ENCODE results near the gene FKBP4.
A peak's percentile ranks its signal among the peaks of the same experiment; 100 is the strongest.
"Not testable (repeated sequence)": the region's sequence is repeated elsewhere in the genome, so short reads cannot be mapped to it uniquely, and the experiment has no call there.

Gene FKBP4, protein sequence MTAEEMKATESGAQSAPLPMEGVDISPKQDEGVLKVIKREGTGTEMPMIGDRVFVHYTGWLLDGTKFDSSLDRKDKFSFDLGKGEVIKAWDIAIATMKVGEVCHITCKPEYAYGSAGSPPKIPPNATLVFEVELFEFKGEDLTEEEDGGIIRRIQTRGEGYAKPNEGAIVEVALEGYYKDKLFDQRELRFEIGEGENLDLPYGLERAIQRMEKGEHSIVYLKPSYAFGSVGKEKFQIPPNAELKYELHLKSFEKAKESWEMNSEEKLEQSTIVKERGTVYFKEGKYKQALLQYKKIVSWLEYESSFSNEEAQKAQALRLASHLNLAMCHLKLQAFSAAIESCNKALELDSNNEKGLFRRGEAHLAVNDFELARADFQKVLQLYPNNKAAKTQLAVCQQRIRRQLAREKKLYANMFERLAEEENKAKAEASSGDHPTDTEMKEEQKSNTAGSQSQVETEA

DNA sequence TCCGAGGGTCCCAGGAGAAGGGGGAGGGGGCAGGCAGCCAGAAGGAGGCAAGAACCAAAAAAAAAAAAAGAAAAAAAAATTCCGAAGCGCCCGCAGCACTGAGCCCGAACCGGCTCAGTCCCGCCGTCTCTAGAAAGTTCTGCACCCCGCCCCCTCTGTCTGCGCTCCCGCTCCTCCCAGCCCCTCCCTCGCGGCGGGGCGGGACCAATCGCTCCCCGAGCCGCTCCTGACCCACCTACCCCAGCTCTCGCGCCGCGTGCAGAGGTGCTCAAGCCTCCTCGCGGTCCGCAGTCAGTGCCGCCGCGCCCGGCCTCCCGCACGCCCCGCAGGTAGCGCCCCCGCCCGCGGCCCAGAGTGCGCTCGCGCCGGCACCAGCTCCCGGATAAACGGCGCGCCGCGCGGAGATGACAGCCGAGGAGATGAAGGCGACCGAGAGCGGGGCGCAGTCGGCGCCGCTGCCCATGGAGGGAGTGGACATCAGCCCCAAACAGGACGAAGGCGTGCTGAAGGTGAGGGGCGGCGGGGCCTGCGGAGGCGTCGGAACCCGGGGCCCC is at the start of gene FKBP4:
TSS of gene FKBP4 (plus strand) at position 235 of the 554 bp plus-strand sequence. CDS start at position 405, 170 bp downstream.
- peak; percentile 93 for DNase-seq (ENCODE audit: low spot score)

DNA sequence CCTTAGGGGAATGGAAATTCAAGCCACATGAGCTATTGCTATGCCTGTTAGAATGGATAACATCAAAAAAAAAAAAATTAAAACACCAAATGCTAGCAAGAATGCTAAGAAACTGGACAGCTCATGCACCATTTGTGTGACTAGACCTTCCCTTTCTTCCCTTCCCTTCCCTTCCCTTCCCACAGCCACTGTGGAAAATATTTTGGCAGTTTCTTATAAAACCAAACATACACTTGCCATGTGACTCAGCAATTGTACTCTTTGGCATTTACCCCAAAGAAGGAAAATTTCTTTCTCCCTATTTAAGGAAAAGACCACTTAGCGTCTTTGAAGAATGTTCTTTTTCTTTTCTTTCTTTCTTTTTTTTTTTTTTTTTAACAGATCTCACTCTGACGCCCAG is 49.1 kb upstream of the FKBP4 start:
- DNase-seq (ENCODE audit: low spot score), result no peak

DNA sequence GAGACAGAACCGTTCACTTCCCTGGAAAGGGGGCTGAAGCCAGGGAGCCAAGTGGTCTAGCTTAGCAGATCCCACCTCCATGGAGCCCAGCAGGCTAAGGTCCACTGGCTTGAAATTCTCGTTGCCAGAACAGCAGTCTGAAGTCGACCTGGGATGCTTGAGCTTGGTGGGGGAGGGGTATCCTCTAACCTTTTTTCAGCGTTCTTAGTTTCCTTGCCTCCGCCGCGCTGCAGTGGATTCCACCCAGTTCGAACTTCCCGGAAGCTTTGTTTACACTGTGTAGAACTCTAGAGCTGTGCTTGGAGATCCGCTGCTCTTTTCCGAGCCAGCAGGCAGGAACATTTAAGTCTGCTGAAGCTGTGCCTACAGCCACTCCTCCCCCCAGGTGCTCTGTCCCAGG is 45.2 kb upstream of the FKBP4 start:
- no peak for DNase-seq (ENCODE audit: low spot score)

DNA sequence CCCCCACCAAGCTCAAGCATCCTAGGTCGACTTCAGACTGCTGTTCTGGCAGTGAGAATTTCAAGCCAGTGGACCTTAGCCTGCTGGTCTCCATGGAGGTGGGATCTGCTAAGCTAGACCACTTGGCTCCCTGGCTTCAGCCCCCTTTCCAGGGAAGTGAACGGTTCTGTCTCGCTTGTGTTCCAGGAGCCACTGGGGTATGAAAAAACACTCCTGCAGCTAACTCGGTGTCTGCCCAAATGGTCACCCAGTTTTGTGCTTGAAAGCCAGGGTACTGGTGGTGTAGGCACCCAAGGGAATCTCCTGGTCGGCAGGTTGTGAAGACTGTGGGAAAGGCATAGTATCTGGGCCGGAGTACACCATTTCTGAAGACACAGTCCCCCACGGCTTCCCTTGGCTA is 44.6 kb upstream of the FKBP4 start:
- no peak for DNase-seq (ENCODE audit: low spot score)

DNA sequence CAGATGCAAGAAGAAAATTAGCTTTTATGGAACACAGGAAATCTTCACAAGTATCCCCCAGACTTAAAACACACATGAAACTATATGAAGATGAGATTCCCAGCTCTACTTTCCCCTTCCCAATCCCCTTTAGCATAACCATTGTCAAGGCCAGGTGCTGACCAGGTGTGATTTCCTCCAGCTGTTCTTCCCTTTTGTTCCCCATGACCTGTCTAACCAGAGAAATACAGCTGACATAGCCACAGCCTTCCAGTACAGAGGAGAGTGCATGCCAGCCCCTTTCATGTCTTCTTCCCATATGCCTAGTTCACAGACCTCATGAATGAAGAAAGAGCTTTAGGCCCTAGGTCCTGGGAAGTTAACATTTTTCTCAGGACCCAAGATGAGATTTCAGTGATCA is 43.5 kb upstream of the FKBP4 start:
- no peak for DNase-seq (ENCODE audit: low spot score)

DNA sequence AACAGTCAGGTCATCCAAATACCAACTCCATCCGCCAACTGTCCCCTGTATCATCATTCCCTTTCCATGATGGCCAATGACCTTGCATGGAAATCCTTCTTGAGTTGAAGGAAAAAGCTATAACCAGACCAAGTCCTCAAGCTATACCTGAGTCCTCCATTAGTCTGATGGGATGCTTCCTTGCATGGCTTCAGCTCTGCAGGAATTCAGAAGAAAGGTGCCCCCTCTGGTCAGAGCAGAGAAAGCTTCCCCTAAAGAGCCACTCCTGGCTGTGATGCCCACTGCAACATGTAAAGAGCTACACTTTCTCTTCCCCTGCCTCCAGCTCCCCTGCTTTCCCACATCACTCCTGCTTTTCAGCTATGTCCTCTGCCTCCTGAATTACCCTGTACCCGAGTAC is 43.1 kb upstream of the FKBP4 start:
- no peak for DNase-seq (ENCODE audit: low spot score)

DNA sequence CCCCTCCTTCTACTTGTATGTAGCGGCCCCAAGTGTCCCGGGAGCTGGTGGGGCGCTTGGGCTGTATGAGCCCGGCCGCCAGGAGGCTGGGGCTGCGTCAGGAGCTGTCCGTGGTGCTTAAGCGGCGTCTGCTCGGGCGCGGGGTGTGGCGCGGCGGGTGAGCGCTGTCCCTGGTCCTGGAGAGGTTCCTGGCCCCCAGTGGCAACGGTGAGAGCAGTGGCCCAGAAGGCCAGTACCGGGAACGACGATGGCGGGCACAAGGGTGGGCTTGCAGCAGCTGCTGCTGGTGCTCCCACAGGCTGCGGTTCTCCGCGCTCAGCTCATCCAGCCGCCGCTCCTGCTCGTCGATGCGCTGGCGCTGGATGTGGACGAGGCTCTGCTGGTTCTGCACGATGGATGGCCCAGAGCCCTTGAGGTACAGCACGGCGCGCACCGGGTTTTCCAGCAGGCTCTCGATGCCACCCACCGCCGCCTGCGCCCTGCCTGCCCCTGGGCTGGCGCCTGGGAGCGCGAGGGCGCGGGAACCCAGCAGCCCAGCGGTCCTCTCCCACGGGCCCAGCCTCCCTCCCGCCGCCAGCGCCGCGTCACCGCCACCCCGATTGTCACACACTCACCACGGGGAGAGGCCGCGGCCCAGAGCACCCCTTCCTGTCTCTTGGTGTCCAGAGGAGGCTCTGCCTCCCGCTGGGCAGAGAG is 41.9 kb upstream of the FKBP4 start:
- peak; percentile 30 for DNase-seq (ENCODE audit: low spot score)

DNA sequence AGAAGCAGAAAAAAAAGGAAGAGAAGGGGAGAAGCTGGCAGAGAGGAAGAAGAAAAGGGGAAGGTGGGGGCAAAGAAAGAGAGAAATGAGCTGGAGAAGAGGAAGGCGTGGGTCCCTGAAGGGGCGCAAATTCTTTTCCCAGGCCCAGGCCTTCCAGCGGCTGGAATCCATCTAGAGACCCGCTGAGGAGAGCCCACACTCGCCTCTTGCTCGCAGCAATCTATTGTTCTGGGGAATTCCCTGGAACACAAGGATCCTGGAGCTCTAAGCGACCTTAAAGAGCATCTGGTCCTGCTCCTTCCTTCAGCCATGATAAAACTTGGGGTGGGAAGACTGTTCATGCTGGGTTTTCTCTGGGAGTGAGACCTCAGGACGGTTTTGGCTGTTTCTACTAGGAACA is 41.2 kb upstream of the FKBP4 start:
- no peak for DNase-seq (ENCODE audit: low spot score)

DNA sequence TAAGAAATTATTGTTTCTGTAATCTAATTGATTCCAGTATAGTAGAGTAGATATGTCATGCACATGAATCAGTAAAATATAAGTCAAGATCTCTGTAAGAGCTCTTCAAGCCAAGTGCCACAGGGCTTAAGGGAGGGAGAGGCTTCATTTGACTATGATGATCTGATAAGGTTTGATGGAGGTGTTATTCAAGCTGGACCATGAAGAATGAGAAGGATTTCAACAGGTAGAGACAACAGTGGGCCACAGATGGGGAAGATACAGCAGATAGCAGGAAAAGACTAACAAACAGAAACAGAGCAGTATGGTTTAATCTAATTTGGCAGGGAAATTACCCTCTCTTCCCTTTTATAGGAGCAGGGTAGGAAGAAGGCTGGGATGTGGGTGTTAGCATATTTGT is 40.6 kb upstream of the FKBP4 start:
- DNase-seq (ENCODE audit: low spot score), result no peak

DNA sequence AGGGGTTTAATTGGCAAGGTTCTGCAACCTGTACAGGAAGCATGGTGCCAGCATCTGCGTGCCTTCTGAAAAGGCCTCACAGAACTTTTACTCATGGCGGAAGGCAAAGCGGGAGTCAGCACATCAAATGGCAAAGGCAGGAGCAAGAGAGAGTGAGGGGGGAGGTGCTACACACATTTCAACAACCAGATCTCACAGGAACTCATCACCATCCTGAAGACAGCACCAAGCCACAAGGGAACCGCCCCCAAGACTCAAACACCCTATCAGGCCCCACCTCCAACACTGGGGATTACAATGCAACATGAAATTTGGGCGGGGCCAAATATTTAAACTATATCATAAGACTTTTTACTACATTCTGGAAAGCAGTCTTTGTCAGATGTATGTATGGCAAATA is 38.0 kb upstream of the FKBP4 start:
- no peak for DNase-seq (ENCODE audit: low spot score)

DNA sequence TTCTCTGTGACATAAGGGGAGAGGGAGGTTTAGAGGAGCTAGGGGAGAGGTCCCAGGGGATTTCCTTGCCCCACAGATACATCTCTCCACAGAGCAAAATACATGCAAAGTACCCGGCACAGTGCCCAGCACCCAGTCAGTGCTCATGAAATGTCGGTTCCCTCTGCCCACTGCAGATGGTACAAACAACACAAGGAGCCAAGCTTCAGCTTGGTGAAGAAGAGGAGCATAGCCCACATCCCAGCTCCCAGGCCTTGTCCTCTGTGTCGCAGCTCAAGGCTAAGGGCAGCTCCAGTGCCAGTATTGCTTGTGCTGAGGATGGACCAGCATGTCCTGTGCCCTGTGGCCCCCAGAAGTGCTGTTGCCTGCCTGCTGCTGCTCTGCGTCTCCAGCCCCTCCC is 35.0 kb upstream of the FKBP4 start:
- DNase-seq (ENCODE audit: low spot score), result no peak

DNA sequence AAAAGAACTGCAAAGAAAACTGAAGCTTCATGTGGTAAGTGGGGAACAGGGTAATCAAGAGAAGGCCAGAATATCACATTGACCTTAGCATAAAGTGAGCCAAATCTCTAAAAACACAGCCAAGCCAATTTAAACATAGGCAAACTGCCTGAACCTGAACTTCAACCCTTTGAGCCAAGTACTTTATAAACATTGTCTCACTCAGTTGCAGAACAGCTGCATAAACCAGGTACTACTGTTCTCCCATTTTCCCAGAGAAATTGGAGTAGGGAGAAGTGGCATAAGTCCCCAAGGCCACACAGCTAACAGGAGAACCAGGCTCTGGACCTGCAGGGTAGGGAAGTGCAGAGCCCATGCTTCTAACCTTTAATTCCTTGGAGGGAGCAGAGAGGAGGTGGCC is 30.4 kb upstream of the FKBP4 start:
- no peak for DNase-seq (ENCODE audit: low spot score)

DNA sequence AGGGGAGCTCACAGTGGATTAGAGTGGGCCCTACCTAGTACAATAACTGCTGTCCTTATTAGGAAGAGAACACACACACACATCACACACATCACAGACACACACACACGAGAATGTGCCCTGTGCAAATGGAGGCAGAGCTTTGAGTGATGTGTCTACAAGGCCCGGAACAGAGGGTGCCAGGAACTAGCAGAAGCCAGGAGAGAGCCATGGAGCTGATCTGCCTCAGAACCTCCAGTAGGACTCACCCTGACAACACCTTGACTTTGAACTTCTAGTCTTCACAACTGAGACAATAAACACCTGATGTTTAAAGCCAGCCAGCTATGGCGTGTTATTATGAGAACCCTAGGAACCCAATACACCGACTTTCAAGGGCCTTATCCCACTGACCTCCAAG is 29.7 kb upstream of the FKBP4 start:
- no peak for DNase-seq (ENCODE audit: low spot score)

DNA sequence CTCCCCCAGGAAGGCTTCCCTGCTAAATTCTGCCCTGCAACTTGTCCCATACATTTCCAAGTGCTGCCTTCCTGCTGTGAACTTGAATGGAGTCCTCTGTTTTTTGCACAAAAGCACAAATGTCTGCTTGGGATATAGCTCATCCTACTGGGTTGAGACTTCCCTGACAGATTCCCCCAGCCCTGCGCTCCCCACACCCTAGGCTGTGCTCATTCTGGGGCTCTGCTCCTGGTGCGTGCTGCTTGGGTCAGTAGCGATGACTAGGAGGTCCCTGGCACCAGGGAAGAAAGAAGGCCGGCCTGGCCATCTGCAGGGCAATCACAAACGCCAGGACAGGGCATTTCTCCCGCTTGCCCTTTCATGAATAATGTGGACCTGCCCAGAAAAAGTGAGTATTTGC is 29.2 kb upstream of the FKBP4 start:
- DNase-seq (ENCODE audit: low spot score), result no peak

DNA sequence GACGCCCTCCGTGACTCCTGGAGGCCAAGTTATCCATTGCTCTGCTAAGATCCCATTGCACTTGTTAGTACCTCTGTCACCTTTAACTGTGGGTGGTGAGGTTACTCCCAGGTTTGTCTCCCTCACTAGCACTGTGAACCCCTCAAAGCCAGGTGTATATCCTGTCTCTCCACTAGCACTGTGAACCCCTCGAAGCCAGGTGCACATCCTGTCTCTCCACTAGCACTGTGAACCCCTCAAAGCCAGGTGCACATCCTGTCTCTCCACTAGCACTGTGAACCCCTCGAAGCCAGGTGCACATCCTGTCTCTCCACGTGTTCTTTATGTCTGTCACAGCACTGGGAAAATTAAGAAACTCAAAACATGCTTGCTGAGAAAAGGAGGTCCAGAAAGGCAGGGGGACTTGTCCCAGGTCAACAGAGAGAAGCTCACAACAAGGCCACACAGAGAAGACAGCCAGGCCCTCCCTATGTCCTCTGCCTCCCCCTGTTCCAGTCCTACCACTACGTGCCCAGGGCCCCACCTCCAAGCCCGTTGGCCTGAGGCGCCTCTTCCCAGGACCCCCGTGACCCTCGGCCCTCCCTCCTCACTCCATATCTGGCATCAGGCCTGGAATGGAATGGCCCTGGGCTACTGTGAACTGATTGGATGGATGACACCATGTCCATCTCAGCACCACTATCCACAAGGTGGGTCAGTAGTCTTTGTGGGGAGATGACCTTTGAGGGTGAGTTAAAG is 26.4 kb upstream of the FKBP4 start:
- no peak for DNase-seq (ENCODE audit: low spot score)

DNA sequence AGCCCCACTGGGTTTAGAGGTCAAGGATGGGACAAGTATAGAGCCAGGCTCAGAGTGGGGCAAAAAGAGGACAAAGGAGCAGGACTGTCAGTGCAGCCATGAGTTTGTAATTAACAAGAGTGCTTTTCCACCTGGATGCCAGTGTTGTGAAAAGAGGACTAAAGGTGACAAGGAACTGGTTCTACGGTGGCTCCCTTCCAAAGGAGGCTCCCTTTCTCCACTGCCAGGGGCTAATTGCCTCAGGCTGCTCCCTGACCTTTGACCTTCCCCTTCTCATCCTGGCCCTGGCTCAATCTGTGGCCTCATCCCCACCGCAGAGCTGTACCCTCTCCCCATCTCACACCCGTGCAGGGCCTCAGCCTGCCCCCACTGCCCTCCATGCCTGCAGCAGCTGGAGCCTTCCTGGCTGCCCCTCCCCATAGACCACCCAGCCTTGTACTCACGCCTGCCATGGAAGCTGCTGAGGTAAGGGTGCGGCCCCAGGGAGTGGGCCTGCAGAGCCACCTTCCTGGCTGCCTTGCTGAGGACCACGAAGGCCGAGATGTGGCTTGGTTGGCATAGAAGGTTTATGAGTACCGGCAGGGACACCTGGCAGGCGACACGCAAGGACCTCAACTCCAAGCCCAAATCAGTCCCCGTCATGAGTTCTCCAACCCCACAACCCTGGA is 24.8 kb upstream of the FKBP4 start:
- DNase-seq (ENCODE audit: low spot score), result no peak

DNA sequence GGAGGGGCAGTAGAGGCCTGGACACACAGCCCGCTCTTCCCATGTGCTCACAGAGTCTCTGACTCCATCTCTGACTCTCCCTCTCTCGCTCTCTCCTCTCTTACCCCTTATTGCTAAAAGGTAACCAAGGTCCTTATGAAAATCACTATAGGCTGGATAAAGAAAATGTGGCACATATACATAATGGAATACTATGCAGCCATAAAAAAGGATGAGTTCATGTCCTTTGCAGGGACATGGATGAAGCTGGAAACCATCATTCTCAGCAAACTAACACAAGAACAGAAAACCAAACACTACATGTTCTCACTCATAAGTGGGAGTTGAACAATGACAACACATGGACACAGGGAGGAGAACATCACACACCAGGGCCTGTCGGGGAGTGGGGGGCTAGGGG is 24.2 kb upstream of the FKBP4 start:
- DNase-seq (ENCODE audit: low spot score), result not testable (repeated sequence)

DNA sequence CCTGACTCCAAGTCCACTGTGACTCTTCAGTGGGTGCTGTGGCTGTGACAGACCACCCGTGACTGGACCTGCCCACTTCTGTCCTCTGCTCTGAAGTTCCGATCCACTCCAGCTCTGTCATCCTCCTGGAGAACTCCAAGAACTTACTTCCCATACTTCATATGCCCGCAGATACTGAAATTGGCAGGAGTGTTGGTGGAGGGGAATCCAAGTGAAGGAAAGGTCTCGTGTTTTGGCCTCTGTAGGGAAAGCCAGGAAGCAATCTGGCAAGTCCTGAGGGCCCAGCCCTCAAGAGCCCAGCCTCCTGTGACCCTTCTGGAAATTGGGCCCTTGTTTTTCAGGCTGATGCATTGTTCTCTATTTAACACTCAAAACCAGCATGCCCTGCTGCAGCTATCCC is 22.4 kb upstream of the FKBP4 start:
- no peak for DNase-seq (ENCODE audit: low spot score)

DNA sequence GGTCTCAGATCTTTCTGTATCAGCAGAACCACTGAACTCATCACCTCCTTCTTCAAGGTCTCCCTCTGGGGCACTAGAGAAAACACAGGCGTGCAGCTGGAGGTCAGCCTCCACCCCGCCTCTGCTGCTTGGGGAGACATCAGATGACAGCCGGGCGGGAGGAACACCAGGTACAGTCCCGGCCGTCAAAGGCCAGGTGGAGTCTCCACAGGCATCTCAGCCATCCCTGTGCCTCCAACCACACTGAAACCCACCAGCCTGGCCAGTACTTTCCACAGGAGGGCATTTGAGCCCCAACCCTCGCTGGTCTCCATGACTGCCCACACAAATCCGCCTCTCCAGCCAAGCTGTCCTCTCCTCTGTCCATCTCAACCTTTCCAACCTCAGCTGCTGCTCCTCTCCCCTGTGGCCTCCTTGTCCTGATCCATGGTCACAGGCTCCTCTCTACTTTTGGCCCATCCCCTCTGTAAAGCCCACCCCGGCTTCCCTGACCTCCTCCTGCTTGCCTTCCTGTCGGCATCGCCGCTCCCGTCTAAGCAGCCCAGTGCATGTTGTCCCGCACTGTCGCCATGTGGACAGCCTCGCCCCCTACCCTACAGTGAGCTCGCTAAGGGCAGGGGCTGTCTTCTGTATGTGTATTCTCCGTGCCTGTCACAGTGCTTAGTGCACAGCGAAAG is 21.4 kb upstream of the FKBP4 start:
- no peak for DNase-seq (ENCODE audit: low spot score)

DNA sequence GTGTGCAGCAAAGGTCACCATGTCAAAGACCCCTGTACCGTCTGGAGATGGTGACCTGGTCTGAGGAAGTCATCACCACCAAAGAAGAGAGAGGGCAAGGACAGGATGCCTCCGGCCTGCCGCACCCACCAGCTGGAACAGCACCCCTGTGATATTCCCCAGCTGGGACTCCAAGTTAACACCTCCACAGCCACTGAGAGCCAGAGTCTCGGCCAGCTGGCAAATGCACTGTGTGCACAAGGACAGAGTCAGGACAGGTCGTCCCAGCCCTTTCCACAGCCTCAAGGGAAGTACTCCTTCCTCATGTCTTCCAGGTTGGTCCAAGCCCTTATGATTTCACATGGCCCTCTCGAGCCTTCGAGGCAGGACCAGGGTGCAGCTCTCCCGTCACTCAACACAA is 19.3 kb upstream of the FKBP4 start:
- DNase-seq (ENCODE audit: low spot score), result no peak

DNA sequence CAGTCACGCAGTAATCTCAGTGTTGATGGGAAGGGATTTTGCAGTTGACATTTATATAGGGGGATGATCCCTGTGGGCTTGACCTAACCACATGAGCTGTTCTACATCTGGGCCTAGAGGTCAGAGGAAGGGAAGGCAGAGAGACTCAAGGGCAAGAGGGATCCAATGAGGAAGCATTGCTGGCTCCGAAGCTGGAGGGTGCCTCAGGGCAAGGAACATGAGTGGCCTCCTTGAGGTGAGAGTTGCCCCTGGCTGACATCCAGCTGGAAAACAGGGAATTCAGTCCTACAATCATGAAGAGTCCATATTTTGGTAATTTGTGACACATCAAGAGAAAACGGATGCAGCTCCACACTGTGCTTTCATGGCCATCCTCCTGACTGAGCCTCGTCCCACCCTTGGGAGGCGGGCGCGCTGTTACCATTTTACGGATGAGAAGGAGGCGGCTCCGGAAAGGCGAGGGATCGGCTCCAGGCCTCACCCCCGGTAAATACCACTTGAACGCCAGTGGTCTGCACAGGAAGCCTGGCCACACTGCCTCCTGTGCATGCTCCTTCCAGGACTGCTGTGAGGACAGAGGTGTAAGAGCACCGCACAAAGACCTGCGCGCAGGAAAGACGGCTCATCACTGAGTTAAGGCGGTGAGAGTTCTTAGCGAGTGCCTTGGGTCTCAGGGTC is 18.5 kb upstream of the FKBP4 start:
- DNase-seq (ENCODE audit: low spot score), result no peak
